Fibroblast of peridontal ligament (primary cell): ENCODE measurements around the gene DIRAS1.
"Not testable (repeated sequence)": the region's sequence is repeated elsewhere in the genome, so short reads cannot be mapped to it uniquely, and the experiment has no call there.

Experiments
- DNase-seq: peaks from one replicate; pipeline ENCODE4 v3.0.0-alpha.2; 2010; ENCODE audit errors: extremely low read depth

DIRAS1 gene

GRCh38 chr19:2727640-2727944, 6.4 kb upstream of the DIRAS1 start:
- DNase-seq = no peak

GRCh38 chr19:2726904-2727639, 5.9 kb upstream of the DIRAS1 start:
- no peak for DNase-seq

GRCh38 chr19:2726160-2726855, 5.1 kb upstream of the DIRAS1 start:
- no peak for DNase-seq

GRCh38 chr19:2724148-2724557, 3.0 kb upstream of the DIRAS1 start:
- no peak for DNase-seq

- DNase-seq = no peak
Measured at GRCh38 chr19:2723747-2724146, 2.6 kb upstream of the DIRAS1 start.

GRCh38 chr19:2723345-2723715, 2.2 kb upstream of the DIRAS1 start:
- DNase-seq = no peak

- DNase-seq = peak; percentile 71
Measured at GRCh38 chr19:2722541-2723344, 1.6 kb upstream of the DIRAS1 start.

GRCh38 chr19:2721570-2722540, 683 bp upstream of the DIRAS1 start:
- DNase-seq = no peak

GRCh38 chr19:2719920-2720776, 1.0 kb downstream of the DIRAS1 start:
- peak; percentile 53 for DNase-seq

- no peak for DNase-seq
Measured at GRCh38 chr19:2719232-2719735, 1.9 kb downstream of the DIRAS1 start.

- DNase-seq = no peak
Measured at GRCh38 chr19:2717638-2718541, 3.3 kb downstream of the DIRAS1 start.

GRCh38 chr19:2716722-2717637, 4.2 kb downstream of the DIRAS1 start:
- DNase-seq = no peak

- DNase-seq = no peak
Measured at GRCh38 chr19:2716275-2716650, 4.9 kb downstream of the DIRAS1 start.

GRCh38 chr19:2715470-2716274, 5.5 kb downstream of the DIRAS1 start:
- DNase-seq = no peak

- DNase-seq = no peak
Measured at GRCh38 chr19:2714531-2715269, 6.5 kb downstream of the DIRAS1 start.

- DNase-seq = not testable (repeated sequence)
Measured at GRCh38 chr19:2714102-2714501, 7.1 kb downstream of the DIRAS1 start.

- not testable (repeated sequence) for DNase-seq
Measured at GRCh38 chr19:2713170-2713569, 8.0 kb downstream of the DIRAS1 start.
